Femur (tissue), 1 donor: ENCODE data around the gene SLC25A47.
A peak's percentile ranks its signal among the peaks of the same experiment; 100 is the strongest.

ENCODE experiments used
- DNase-seq: peaks from one replicate; pipeline ENCODE4 v3.0.0-alpha.2; 2017

The SLC25A47 gene

GRCh38 chr14:100348784-100349685, 25.9 kb downstream of the SLC25A47 start:
- no peak for DNase-seq

- DNase-seq, result no peak
Measured at GRCh38 chr14:100350276-100350926, 27.3 kb downstream of the SLC25A47 start.

- DNase-seq, result no peak
Measured at GRCh38 chr14:100350986-100351385, 27.8 kb downstream of the SLC25A47 start.

DNA sequence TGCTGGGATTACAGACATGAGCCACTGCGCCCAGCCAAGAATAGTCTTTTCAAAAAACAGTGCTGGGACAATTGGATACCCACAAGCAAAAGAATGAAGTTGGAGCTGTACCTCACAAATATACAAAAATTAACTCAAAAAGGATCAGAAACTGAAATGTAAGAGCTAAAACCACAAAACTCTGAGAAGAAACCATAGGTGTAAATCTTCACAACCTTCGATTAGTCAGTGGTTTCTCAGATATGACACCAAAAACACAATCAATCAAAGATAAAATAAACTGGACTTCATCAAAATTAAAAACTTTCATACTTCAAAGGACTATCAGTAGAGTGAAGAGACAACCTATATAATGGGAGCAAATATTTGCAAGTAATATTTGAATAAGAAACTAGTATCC, 35.3 kb downstream of the SLC25A47 start:
- DNase-seq, result no peak

- DNase-seq, result no peak
Measured at GRCh38 chr14:100359111-100359510, 36.0 kb downstream of the SLC25A47 start.

DNA sequence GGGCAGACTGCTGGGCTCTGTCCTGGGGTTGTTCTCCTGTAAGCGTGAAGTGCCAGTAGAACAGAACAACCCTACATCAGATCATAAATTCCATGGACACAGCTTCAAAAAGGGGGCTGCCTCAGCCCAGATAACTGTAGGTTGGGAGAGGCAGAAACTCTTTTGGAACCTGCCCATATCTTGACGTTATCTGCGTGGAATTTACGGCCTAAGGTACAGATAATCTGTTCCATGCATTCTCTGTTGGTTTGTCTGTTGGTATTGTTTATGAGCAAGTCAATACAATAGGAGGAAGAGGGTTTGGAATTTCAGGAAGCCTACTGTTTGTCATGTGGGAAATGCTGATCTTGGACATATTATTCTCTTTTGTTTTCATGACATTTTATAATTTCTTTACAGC, 36.7 kb downstream of the SLC25A47 start:
- no peak for DNase-seq

- DNase-seq, result no peak
Measured at GRCh38 chr14:100361626-100362025, 38.5 kb downstream of the SLC25A47 start.

GRCh38 chr14:100362311-100362927, 39.3 kb downstream of the SLC25A47 start:
- no peak for DNase-seq

GRCh38 chr14:100363053-100363452, 39.9 kb downstream of the SLC25A47 start:
- no peak for DNase-seq

DNA sequence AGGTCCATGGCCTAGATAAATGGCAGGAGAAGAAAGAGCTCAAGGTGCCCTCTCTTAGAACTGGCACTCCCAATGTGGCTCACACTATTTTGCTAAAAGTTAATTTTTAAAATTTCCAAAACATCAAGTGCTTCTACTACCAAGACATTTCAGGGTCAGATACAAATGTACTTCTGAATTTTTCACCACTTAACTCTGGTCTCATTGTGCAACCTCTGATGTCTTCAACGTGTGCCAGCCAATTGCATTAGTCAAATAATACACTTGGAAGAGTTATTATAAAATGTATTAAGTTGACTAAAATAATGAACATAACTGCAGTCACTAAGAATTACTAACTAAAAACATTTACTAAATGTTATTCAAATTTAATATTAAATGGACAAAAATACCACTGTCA, 41.3 kb downstream of the SLC25A47 start:
- no peak for DNase-seq

DNA sequence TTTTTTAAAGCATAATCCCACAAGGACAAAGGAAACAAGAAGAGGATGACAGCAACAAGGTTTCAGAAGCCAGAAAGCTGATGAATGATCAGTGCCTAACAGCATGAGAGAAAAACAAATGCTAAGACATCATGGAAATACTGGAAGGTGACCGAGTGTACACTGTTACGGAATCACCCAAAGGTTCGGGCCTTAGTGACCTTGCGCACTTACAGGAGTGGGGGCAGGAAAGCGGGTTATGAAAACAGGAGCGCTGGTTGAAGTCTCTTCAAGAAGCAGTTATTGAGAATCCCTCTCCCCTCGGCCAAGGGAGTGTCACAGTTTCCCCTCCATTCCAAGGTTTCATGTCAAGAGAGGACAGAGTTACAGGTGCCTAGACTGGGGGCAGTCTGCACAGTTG, 42.6 kb downstream of the SLC25A47 start:
- DNase-seq, result no peak

GRCh38 chr14:100369019-100369418, 45.9 kb downstream of the SLC25A47 start:
- DNase-seq, result no peak

DNA sequence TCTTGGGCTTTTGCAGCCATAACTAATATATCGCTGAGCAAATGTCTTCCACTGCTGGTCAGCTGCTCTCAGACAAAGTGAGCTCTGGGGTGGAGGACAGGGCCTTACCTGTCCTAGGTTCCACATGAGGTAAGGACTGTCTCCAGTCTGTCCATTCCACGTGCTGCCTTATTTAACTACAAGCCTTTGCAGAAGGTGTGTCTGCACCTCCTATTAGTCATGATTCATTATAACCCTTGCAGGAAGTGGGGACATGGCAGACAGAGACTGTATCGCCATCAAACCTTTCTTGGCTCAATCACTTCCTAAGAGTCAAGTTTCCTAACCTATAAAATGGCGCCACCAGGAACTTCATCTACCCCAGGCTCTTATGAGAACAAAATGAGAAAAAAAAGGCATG, 46.9 kb downstream of the SLC25A47 start:
- DNase-seq, result no peak

- DNase-seq, result no peak
Measured at GRCh38 chr14:100371773-100372172, 48.6 kb downstream of the SLC25A47 start.

DNA sequence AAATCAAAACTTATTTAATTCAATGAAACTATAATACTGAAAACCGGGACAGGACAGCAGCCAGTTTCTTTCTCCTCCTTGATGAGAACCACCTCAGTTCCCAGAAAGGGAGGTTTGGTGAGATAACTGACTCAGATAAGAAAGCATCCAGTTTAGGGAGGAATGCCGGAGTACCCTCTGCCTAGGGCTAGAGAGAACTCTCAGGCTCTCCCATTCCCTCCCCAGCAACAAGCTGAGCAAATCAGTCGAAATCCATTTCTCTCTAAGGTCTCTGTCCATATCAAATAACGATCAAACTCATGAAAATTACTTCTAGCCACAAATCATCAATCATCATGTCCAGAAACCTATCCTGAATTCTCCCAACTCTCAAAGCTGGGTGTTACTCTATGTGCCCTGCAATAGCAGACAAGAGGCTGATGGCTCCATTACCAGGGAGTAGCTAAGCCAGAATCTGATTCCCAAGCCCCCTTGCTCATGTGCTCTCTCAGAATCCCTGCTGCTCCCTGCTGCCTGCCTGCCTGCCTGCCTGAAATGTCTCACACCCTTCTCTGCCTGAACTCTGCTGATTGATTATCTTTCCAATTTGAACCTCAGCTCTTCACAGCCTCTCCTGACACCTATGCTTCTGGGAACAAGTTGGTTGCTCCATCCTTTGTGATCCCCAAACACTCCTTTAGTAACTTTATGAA, 49.4 kb downstream of the SLC25A47 start:
- DNase-seq, result no peak

GRCh38 chr14:100374270-100374669, 51.1 kb downstream of the SLC25A47 start:
- no peak for DNase-seq

DNA sequence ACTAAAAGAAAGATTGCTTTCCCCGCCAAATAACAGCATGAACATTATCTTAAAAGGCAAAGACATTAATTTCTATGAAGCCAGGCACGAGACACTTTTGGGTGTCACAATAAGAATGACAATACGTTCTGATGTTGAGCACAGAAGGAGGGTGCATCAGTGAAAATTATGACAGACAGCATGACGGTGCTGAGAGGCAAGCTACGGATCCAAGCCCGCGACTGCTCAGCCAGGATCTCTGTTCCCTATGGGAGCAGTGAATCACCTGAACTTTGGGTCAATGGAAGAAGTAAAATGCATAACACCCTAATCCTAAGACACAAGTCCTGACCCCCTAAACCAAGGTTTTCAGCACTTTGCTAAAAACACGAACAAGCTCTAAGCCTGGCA, 51.7 kb downstream of the SLC25A47 start:
- no peak for DNase-seq

DNA sequence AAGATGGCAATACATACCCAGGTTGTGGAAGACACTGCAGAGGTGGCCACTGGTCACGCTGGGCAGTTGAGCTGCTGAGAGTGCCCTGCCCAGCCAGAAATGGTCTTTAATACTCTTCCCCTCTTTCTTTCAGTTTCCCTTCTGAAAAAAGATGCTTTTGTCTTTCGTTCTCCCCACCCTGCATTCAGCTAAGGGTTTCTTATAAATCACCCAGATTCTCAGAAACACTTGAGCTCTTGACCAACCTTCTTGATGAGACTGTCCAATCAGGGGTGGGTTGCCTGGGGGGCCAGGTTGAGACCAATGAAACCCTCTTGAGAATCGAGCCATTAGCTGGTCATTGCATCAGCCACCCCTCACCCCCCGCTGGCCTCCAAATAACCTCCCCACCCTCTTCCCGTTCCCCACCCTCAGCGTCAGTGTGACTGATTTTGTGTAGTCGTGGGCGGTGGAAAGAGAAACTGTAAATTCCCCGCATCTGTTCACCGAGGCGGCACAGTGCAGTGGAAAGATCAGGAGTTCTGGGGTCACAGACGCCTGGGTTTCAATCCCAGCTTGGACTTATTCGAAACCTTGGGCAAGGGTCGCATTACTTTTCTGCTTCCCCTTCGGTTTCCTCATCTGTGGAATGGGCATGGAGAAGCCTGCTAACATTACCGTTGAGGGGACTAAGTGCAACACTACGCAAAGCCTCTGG, 52.3 kb downstream of the SLC25A47 start:
- DNase-seq, result peak; percentile 80

DNA sequence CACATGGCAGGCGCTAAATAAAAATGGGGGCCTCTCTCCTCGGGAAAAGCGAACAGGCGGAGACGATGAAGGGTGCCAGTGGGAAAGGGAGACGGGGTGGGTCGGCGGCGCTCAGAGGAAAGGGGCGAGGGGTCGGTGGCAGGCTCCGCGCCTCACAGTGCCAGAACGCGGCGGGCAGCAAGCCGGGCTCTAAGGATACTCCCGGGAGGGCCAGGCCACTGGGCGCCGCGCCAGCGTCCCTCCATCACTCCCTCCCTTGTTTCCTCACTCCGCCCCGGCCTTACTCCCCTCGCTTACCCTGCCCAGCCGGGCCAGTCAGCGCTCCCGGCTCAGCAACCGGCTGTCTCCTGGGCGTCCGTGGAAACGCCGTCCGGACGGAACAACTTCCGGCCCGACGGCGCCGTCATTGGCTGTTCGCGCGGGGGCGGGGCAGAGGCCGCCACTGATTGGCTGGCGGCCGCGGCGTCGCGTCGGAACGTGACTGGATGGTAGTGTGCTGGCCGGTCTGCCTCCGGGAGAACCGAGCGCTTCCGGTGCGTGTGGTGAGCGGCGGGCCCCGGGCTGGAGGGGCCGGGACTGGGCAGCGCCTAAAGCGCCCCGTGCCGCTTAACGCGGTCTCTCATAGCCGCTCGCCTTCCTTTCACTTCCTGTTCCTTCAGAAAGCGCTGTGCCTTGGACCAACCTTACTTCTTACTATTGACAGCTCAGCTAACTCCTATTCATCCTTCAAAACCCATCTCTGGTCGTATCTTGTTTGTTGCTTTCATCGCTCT, 53.0 kb downstream of the SLC25A47 start, which contains the start of gene WDR25:
Gene WDR25 (plus strand): TSS at position 523 of the 773 bp plus-strand sequence.
- peak; percentile 96 for DNase-seq

- no peak for DNase-seq
Measured at GRCh38 chr14:100376751-100377171, 53.6 kb downstream of the SLC25A47 start.
